ENCODE measurements around the gene TMEM106A. TPM values are rescaled to one million over a fixed set of nuclear protein-coding genes. Genes with fewer than 3 reads are reported as not detected.
"Not testable (repeated sequence)": the region's sequence is repeated elsewhere in the genome, so short reads cannot be mapped to it uniquely, and the experiment has no call there.

The TMEM106A gene
- 1.6 and 2.7 TPM in 2 replicates for total RNA-seq

DNA sequence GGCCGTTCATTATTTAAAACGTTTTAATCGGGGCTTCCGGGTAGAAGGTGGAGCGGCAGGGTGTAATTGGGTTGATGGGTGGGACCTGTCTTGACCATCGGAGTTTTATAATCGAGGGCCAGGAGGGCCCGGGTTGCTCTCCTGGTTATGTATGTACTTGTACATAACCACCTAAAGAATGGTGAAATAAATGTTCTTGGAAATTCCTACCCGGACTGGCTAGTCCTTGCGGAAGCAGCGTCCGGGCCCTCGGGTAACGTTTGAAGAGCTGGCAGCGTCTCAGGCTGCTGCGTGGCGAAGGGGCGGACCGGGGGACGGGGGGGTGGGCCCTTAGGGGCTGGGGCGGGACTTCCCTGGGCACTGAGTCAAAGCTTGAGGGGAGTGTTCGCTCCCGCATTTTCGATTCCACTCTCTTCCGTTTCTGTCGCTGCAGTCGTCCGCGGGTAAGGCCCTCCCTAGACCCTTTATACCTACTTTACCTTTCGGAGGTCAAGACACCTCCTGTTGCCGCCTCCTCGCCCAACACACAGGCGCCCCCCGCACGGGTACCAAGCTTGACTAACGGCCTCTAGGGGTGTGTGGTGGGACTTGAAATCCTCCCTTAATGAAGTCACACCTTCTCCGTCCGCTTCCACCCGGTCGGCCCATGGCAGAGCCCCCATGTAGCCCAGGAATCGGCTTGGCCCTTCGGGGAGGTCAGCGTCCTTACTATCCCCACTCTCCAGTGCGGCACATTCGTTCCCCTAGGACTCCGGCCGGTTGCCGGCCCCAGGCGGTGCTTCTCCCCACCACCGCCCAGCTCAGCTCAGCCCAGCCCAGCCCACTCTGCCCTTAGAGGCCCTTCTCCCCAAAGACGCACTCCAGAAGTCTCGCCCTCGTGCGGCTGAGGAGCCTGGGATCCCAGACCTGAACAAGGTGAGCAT, at the start of gene TMEM106A:
TSS of gene TMEM106A (plus strand) at position 396 of the 923 bp plus-strand sequence. CDS start 1,167 bp downstream, outside the sequence.
- peak; percentile 57 for DNase-seq (ENCODE audit: low read depth, low spot score)

GRCh38 chr17:43165971-43166370, 45.7 kb upstream of the TMEM106A start:
- not testable (repeated sequence) for DNase-seq (ENCODE audit: low read depth, low spot score)

DNA sequence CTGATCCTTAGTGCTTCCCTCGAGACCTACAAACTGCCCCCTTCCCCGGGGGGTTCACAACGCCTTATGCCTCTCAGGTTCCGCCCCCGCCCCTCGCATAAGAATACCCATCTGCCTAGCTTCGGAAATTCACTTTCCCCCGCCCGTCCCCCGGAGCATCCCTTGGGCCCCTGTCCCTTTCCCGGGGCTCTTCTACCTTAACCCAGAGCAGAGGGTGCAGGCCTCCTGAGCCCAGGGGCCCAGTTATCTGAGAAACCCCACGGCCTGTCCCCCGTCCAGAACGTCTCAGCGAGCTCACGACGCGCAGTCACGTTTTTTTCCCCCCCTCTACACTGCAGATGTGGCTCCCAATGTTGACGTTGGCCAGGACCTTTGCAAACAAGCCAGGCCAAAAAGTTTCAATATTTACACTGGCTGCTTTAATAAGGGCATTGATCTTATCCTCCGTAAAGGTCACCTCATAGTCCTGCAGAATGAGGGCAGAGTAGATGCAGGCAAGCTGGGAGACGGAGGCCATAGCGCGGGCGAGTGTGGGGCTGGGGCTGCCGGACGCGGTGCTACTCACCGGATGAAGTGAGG, 42.0 kb upstream of the TMEM106A start:
- no peak for DNase-seq (ENCODE audit: low read depth, low spot score)

- peak; percentile 91 for DNase-seq (ENCODE audit: low read depth, low spot score)
Observed at GRCh38 chr17:43170140-43170765, 41.4 kb upstream of the TMEM106A start.

- DNase-seq (ENCODE audit: low read depth, low spot score), result peak; percentile 95
Observed at GRCh38 chr17:43170766-43171585, 40.7 kb upstream of the TMEM106A start, which contains the start of gene NBR1. Gene NBR1, plus strand, starts transcription at chr17:43171214. Its CDS starts 4,586 bp downstream, at chr17:43175800.

DNA sequence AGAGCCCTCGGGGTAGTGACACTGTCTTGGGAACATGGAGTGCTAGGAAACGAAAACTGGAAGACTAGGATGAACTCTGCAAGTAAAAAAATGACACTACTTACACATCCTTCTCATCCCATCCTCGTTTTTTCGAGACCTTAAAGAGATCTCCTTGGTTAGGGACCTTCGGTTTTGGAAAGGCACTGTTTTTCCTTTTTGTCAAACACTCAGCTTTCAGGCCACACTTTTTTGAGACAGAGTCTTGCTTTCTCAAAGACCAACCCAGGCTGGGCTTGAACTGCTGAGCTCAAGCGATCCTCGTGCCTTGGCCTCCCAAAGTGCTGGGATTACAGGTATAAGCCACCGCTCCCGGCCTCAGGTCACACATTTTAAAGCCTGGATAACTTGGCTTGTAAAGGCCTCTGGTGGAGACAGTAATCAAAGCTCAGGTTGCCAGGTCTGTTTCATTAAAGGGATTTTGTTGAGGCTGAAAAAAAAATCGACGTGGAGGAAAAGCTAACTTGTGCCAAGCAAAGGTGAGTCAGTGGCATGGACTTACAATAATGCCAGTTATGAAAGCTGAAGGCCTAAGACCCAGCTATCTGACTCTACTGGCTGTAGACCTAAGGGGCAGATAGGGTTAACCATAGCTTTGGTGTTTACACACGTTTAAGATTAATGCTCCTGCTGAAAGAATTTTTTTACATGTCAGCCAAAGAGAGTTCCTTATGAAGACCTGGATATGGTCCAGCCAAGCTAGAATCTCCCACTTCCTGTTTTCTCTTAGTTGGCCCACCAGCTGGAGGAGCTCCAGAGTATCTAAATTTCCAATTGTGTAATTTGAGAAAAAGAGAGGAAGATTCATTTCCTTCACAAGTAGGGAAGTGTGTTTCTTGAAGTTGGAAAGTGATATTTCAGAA, 39.8 kb upstream of the TMEM106A start:
- DNase-seq (ENCODE audit: low read depth, low spot score), result peak; percentile 71

DNA sequence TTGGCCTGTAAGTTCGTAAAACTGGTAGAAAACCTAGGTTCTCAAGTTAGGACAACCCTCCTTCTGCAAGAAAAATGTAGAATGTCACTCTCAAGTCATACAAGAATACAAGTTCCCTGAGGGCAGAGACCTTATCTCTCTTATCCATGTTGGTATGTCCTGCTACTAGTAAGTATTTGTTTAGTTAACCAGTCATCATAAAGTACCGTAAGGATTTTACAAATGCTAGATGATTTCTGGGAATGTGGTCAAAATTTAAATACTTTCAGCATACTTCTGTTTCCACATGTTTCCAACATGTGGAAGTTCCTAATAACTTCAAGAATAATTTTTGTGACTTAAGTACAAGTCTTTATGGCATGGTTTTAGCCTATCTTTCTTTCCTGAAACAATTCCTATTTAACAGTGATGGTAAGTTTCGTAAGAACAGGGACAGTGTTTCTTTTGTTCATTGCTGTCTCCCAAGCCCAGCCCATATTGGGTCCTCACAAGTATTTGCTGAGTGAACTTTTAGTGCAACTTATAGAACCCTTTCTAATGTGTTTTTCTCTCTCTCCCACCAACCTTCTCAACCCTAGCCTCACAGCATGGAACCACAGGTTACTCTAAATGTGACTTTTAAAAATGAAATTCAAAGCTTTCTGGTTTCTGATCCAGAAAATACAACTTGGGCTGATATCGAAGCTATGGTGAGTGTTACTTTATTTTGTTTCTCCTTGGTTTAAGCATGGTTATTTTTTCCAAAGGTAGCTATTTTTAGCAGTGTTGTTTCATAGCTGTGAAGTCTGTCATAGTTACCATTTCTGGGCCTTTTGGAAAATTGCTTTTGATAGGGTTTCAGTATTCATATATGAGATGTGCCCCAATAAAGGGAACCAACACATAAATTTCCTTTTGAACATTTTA, 36.2 kb upstream of the TMEM106A start:
- no peak for DNase-seq (ENCODE audit: low read depth, low spot score)

- DNase-seq (ENCODE audit: low read depth, low spot score), result no peak
Observed at GRCh38 chr17:43176119-43176570, 35.5 kb upstream of the TMEM106A start.

DNA sequence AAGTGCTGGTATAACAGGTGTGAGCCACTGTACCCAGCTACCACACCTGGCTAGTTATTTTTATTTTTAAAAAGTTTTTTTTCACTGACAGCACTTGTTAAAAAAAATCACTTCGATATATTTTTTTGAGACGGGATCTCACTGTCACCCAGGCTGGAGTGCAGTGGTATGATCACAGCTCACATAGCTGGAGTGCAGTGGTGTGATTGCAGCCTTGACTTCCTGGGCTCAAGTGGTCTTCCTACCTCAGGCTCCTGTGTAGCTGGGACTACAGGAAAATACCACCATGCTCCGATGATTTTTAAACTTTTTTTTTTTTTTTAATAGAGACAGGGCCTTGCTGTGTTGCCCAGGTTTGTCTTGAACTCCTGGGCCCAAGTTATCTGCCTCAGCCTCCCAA, 27.8 kb upstream of the TMEM106A start:
- DNase-seq (ENCODE audit: low read depth, low spot score), result no peak

- DNase-seq (ENCODE audit: low read depth, low spot score), result not testable (repeated sequence)
Observed at GRCh38 chr17:43186656-43187055, 25.0 kb upstream of the TMEM106A start.

GRCh38 chr17:43193251-43193650, 18.4 kb upstream of the TMEM106A start:
- no peak for DNase-seq (ENCODE audit: low read depth, low spot score)

- no peak for DNase-seq (ENCODE audit: low read depth, low spot score)
Observed at GRCh38 chr17:43199633-43200032, 12.0 kb upstream of the TMEM106A start.

DNA sequence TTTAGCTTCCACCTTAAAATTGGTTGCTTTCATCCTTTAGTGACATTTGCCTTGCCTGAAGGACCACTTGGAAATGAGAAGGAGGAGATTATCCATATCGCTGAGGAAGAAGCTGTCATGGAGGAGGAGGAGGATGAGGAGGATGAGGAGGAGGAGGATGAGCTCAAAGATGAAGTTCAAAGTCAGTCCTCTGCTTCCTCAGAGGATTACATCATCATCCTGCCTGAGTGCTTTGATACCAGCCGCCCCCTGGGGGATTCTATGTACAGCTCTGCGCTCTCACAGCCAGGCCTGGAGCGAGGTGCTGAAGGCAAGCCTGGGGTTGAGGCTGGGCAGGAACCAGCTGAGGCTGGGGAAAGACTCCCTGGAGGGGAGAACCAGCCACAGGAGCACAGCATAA, 11.5 kb upstream of the TMEM106A start:
- no peak for DNase-seq (ENCODE audit: low read depth, low spot score)

DNA sequence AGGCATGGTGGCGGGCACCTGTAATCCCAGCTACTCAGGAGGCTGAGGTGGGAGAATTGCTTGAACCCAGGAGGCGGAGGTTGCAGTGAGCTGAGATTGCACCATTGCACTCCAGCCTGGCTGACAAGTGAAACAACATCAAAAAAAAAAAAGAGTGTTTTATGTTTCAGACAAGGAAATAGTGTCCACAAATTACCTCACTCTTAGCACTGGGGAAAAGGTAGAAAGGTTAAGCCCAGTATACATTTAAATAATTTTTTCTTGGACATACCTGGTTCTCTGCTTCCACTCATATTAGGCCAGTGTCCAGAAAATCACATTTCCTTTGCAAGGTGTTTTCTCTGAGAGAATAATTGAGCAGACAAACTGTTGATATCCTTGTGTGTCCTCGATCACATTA, 8.7 kb upstream of the TMEM106A start:
- not testable (repeated sequence) for DNase-seq (ENCODE audit: low read depth, low spot score)

DNA sequence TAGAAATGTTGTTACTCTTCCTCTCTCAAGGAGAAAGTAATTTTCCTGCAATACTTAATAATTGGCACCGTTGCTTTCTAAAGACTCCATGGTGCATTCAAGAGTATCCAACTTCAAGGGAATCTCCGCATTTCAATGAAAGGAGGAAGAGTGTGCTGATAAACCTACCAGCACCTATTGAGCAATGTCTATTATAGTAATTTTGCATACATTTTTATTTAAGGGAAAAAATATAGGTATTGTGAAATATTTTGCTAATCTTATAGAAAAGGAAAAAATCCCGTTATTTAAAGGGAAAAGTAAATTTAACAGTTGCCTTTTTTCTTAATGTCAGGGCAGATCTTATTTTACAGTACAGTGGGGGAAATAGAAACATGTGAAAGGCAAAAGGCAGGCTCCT, 1.1 kb upstream of the TMEM106A start:
- no peak for DNase-seq (ENCODE audit: low read depth, low spot score)

GRCh38 chr17:43211123-43211479, 574 bp upstream of the TMEM106A start:
- DNase-seq (ENCODE audit: low read depth, low spot score), result no peak

- no peak for DNase-seq (ENCODE audit: low read depth, low spot score)
Observed at GRCh38 chr17:43212641-43213490, 1.2 kb downstream of the TMEM106A start.

DNA sequence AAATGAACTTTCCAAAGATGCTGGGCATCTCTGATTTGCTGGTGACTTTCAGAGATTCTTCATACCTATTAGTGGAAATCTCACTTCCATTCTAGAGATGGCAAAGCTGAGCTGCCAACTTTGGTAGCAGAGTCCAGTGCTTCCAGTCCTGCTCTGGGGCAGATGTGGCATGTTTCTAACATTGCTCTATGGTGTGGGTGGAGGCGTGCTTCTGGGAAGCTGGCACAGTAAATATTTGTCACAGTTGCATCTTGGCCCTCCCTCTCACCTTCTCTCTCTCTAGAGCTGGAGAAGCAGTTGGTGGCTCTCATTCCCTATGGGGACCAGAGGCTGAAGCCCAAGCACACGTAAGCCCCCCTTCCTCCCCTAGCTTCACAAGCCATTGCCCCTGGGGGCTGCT, 1.9 kb downstream of the TMEM106A start:
- DNase-seq (ENCODE audit: low read depth, low spot score), result no peak
